Ovary (tissue), 3 donors: ENCODE measurements around the gene RASGRF2.

Experiments used
- POLR2A ChIP-seq: fragments of 450-650 bp; IDR thresholded peaks from one replicate; pipeline ENCODE4 v1.6.1; 2017; ENCODE audit warnings: antibody characterized with exemption, mild to moderate bottlenecking, moderate library complexity
- TF ChIP-seq, protein P1 (sequence below), 3 donors: fragments of 450-650 bp in 2 of 3; fragments of 200-600 bp in 1 of 3; IDR thresholded peaks; one replicate each; pipeline versions ENCODE4 v1.5.1 to v1.8.0; 2016 to 2022; ENCODE audit warnings: antibody characterized with exemption in 3 of 3, mild to moderate bottlenecking in 1 of 3
- donor health status: DM: no; HTN: no; CAD: no.

DNA sequence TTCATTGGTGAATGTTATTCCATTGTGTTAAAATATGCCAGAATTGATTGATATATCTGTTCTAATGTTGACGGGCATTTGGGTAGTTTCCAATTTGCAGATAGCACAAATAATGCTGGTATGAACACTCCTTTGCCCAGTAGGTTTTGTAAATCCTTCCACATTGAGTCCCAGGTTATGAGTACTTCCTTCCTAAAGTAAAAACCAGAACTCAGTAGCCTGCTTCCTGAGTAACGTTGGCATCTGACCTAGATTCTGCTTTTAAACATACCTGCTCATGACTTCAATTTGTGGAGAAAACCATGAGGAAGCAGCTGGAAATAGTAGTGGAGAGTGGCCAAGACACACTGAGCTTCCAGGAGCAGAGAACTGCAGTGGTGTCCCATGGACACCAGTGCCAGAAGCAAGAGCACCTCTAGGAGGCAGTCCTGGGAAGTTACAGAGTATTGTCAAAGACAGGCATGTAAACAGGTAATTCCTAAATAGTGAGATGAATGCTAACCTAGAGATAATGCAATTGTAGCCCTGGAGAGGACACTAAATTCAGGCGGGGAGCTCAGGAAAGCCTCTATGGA lies 24.3 kb upstream of the RASGRF2 start:
- TF ChIP-seq POLR2A: no peak
- TF ChIP-seq, protein P1, sequence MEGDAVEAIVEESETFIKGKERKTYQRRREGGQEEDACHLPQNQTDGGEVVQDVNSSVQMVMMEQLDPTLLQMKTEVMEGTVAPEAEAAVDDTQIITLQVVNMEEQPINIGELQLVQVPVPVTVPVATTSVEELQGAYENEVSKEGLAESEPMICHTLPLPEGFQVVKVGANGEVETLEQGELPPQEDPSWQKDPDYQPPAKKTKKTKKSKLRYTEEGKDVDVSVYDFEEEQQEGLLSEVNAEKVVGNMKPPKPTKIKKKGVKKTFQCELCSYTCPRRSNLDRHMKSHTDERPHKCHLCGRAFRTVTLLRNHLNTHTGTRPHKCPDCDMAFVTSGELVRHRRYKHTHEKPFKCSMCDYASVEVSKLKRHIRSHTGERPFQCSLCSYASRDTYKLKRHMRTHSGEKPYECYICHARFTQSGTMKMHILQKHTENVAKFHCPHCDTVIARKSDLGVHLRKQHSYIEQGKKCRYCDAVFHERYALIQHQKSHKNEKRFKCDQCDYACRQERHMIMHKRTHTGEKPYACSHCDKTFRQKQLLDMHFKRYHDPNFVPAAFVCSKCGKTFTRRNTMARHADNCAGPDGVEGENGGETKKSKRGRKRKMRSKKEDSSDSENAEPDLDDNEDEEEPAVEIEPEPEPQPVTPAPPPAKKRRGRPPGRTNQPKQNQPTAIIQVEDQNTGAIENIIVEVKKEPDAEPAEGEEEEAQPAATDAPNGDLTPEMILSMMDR (IDR thresholded peaks at IDR 0.05): no peak
